GM12875 (cell line): ENCODE measurements around the gene ATXN3L.

Experiments
- H3K4me3 ChIP-seq: one replicate; pipeline ENCODE4 v1.5.1; 2011; ENCODE audit warnings: low read depth, low read length, control low read depth
- CTCF ChIP-seq: IDR thresholded peaks from 2 replicates; pipeline ENCODE4 v1.5.1; 2011; ENCODE audit warnings: low read depth, mild to moderate bottlenecking, control low read depth, inconsistent platforms, low read length, moderate library complexity, borderline replicate concordance; ENCODE audit not compliant: insufficient read depth

ATXN3L gene

GRCh38 chrX:13357925-13358324 lies 38.1 kb upstream of the ATXN3L start:
- no peak for TF ChIP-seq CTCF
- H3K4me3 ChIP-seq, result no peak overlapping the region

DNA sequence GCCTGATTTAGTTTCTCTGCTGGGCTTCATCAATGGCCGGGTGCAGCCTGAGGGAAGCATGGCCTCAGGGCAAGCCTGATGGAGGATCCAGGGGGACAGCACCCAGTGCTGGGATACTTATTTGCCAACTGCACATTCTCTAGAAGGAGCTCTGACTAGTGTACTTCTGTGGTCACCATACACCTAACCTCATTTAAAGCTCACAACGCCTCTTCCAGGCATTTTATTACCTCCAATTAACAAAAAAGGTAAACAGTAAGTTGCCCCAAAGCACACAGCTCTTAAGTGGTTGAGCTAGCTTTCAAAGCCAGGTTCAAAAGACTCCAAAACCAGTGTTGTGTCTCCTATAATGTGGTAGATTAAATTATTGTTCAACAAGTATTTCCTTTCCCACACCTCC lies 26.8 kb upstream of the ATXN3L start:
- H3K4me3 ChIP-seq, result no peak overlapping the region
- TF ChIP-seq CTCF, result no peak

DNA sequence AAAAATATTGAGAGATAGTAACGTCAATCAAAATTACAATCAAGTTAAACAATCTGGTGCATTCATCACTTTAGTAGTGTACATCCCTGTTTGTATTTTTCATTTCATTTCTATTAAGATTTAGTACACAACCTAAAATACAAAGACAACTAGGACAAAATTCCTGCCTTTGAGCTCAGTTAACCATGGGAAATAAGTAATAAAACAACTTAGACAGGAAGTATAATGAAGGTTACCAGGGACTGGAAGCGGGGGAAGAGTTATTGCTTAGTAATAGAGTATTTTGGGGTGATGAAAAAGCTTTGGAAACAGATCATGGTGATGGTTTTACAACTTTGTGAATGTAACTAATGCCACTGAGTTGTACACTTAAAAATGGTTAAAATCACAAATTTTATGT lies 25.6 kb upstream of the ATXN3L start:
- no peak for TF ChIP-seq CTCF
- H3K4me3 ChIP-seq, result no peak overlapping the region

DNA sequence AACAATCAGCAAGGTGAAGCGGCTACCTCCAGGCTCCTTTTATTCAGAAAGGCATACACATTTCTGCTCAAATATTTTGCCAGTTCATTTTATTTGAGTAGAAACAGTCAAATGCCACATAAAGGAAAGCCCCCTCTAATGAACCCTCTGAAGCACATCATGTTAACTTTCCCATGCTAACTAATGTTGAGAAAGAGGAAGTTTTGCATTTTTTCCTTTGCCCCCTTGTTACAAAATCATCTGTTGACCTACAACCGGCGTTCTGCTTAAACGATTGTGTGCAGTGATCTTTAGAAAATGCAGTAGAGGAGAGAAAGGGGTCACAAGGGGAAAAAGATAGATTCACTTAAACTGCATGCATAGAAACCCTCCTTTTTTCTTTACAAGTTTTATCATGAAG lies 25.2 kb upstream of the ATXN3L start:
- no peak overlapping the region for H3K4me3 ChIP-seq
- no peak for TF ChIP-seq CTCF

DNA sequence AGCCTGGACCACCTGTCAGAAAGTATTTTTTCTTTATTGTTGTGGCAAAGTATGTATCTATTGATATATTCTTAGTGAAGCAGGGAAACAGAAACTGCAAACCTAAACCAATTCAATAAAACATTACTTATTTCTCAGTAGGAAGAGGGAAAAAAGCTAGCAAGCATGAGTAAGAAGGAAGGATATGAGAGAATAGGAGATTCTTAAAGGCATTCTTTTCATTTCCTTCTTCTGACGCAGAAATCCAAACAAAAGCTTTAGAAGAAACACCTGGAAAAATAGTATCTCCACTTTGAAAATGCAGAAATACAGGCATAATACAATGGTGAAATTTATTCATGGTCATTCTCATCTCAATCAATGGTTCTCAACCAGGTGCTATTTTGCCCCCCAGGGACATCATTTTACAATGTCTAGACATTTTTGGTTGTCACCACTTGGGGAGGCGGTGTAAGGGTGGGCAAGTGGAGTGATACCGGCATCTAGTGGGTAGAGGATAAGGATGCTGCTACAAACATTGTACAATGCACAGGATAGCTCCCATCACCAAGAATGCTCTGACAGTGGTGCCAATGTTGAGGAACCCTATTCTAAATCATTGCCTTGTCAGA lies 21.7 kb upstream of the ATXN3L start:
- no peak for TF ChIP-seq CTCF

DNA sequence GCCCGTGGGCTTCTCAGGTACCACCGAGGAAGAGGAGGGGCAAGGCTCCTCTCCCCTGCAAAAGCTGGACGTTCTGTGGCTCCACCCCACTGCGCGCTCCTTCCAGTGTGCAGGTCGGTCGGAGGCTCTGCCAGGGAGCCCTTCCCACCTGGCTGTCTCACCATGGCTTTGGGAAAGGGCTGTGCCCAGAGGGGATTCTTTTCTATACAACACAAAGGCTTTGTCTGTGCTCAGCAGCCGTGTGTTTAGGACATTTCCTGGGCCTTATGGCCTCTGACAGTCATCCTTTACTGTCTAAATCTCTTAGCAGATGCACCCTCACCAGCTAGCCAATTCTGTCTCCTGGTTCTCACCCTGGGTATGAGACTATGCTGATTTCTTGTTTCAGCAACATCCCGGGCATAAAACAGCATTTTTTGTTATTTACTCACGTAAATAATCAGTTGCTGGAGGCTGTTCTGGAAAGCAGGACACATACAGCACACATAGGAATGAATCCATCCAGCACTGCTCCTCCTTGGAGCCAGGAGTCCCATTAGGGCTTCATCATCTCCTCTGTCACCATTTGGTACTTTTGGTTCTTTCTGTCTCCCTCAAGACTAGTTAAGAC lies 20.4 kb upstream of the ATXN3L start:
- no peak overlapping the region for H3K4me3 ChIP-seq
- no peak for TF ChIP-seq CTCF

More for the DNA sequence above, 21.7 kb upstream of the ATXN3L start:
- H3K4me3 ChIP-seq, result no peak overlapping the region

- H3K4me3 ChIP-seq, result no peak overlapping the region
- no peak for TF ChIP-seq CTCF
Observed at GRCh38 chrX:13339607-13340006, 19.8 kb upstream of the ATXN3L start.
